Posterior cingulate gyrus (tissue), 11 donors: ENCODE measurements around the gene LRRC26.
"Not testable (repeated sequence)": the region's sequence is repeated elsewhere in the genome, so short reads cannot be mapped to it uniquely, and the experiment has no call there.

Source experiments
- DNase-seq, 10 donors: peaks; one replicate each; pipeline versions ENCODE4 v3.0.0 to v3.0.0-alpha.2; 2020 to 2021; ENCODE audit warnings: mixed read lengths in 3 of 10
- intact Hi-C: fragments of 100-400 bp; cut with DNase I; formaldehyde crosslinking; loops from one replicate; pipeline ENCODE4 v1.15.1; 2023

LRRC26 gene

GRCh38 chr9:137140151-137141012 is 29.5 kb downstream of the LRRC26 start:
- peak in 8 of 10 donors; percentile 76 to 98 (median 86) for DNase-seq
- intact Hi-C loops: no loop called here

GRCh38 chr9:137139468-137140150 is 30.2 kb downstream of the LRRC26 start:
- intact Hi-C loops: no loop called here
- peak in 1 of 10 donors; percentile 64 for DNase-seq

GRCh38 chr9:137138722-137139467 is 31.0 kb downstream of the LRRC26 start, which contains the start of gene GRIN1:
GRIN1 (plus strand) TSS chr9:137139154; CDS start chr9:137139487, 333 bp downstream.
- DNase-seq: peak in 9 of 10 donors; percentile 38 to 95 (median 74)
- intact Hi-C loops: no loop called here

DNA sequence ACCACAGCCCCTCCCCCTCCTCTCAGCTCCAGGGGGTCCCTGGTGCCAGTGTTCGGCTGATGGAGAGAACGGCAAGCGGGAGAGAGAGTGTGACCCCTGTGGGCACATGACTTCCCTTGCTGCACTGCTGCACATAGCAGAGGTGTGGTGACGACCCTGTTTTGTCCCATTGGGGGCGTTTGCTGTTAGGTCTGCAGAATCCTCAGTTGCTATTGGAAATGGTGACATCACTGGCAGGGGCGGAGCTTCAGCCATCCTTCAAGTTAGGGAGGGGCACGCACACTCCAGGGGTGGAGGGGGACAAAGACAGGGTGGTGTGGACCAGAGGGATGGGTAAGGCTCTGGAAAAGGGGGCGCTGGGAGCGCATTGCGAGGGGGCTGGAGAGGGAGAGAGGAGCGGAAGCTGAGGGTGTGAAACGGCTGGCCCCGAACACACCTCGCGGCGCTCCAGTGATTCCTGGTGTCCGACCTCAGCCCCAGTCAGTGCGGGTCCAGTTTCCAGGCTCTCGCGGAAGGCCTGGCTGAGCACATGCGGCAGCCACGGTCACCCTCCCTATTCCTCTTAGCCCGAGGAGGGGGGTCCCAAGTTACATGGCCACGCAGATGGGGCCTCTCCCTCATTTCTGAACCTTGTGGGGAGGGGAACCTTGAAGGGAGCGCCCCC is 31.7 kb downstream of the LRRC26 start:
- intact Hi-C loops: no loop called here
- peak in 9 of 10 donors; percentile 39 to 97 (median 81) for DNase-seq

GRCh38 chr9:137136881-137137607 is 32.8 kb downstream of the LRRC26 start:
- intact Hi-C loops: no loop called here
- peak in 1 of 10 donors; percentile 84 for DNase-seq

DNA sequence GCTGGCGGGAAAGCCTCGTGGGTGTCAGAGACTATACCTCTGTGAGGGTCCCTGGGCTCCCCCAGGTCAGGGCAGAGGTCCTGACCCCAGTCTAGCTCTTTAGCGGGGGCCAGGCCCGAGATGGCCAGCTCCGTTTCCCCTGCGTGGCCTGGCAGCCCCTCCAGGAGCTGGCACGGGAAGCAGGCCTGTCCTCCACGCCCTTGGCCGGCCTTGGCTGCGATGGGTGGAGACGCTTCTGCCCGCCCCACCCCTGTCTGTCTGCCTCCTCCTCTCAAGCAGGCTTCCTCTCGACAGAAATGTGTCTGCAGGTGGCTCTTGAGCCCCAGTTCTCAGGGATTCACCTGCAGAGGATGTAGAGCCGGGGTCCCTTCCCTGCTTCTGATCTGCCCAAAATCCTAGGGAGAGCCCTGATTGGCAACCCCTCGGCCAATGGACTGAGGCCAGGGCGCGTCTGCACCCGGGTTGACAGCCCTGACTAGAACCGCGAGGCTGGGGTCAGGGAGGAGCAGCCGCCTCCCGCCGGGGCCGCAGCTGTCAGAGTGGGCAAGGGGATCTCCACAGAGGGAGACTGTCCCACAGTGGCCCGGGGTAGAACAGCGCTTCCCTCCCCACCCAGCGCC is 33.5 kb downstream of the LRRC26 start:
- peak in 1 of 10 donors; percentile 50 for DNase-seq
- intact Hi-C loops: no loop called here

DNA sequence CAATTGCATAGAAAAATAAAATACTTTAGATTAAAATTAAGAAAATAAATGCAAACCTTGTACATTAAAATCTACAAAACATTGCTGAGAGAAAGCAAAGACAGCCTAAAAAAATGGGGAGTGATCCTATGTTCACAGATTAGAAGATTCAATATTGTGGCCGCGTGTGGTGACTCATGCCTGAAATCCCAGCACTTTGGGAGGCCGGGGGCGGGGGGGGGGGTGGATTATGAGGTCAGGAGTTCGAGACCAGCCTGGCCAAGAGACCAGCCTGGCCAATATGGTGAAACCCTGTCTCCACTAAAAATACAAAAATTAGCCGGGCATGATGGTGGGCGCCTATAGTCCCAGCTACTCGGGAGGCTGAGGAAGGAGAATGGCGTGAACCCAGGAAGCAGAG is 34.7 kb downstream of the LRRC26 start:
- DNase-seq: peak in 1 of 10 donors; percentile 7
- intact Hi-C loops: not testable (repeated sequence)

GRCh38 chr9:137134191-137134590 is 35.7 kb downstream of the LRRC26 start:
- intact Hi-C loops: loop anchor here (5.0 kb wide), 1 partner anchor 33 kb away; no protein-coding TSS in a partner anchor
- no peak for DNase-seq

DNA sequence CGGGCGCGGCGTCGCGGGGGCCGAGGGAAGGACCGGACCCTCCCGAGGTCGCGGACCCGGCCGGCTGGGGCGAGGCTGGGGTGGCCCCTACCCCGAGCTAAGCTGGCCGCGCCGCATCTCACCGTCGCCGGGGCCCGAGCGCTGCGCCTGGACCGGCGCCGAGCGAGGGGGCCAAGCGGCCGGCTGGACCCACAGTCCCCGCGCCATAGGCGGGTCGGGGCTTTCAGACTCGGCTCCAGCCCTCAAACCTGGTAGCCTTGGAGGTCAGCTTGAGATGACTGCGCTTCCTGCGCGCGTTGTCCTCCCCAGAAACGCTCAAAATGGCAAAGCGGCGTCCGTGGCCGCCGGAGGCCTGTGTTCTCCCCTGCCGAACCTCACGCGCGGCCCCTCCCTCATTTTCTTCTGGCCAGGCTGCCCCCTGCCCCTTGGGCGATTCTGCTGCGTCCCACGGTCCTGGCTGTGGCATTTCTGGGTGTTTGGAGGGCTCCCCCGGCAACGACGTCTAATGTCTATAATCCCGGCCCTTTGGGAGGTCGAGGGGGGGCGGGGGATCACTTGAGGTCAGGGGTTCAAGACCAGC is 39.6 kb downstream of the LRRC26 start:
- peak in 1 of 10 donors; percentile 49 for DNase-seq
- intact Hi-C loops: loop anchor here (5.0 kb wide), 1 partner anchor 37 kb away; no protein-coding TSS in a partner anchor

DNA sequence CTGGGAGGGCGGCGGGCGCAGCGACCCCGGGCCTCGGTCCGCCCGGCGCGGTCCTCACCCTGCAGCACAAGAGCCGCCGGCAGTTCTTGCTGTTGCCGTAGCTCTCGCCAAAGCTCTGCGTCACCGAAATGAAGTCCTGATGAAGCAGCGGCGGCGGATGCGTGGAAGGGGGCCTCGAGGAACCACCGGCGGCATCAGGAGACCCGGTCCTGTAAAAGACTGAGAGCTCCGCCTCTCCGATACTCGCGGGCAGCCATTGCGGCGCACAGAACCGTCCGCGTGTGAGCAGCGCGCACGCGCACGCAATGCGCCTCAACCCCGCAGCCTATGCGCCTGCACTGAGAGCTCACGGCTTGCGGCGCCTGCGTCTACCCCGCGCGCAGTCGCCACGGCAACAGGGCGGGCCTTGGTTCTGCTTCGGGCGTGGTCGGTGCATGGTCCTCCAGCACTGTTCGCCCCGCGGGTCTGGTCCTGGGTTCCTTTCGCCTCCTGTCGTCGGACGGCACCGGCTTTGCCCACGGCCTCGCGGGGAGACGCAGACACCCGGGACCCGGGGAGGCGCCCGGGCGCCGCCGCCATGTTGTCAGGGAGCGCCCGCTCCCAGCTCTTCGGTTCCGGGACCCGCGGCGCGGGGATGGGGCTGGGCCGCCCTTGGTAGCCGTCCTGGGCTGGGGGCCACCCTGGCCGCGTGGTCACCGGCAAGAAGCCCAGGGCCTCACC is 40.2 kb downstream of the LRRC26 start:
- peak; percentile 72 to 98 (median 88) for DNase-seq
- intact Hi-C loops: loop anchor here (5.0 kb wide), 1 partner anchor 38 kb away; no protein-coding TSS in a partner anchor

DNA sequence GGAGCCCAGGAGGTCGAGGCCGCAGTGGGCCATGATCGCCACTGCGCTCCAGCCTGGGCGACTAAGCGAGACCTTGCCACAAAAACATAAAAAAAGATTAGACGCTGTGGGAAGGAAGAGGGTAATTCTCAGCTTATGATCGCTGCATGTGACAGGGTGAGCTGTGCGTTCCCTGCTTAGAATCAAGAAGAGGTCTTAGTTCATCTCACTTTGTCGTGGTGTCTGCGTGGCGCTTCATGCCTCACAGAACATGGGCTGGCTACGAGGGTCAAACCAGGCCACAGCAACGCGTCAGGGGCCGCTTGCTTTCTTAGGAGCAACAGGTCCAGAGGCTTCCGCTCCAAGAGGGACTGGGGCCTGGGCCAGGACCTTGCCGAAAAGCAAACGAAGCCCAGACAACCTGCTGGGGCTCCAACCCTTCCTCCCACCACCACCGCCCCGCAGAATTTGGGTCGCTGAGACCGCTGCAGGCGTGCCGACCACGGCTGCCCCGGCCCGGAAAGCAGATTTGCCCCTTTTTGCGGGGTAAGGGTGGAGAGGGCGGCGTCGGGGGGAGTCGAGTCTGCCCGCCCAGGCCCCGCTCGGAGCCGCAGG is 40.9 kb downstream of the LRRC26 start:
- peak in 1 of 10 donors; percentile 81 for DNase-seq
- intact Hi-C loops: no loop called here

DNA sequence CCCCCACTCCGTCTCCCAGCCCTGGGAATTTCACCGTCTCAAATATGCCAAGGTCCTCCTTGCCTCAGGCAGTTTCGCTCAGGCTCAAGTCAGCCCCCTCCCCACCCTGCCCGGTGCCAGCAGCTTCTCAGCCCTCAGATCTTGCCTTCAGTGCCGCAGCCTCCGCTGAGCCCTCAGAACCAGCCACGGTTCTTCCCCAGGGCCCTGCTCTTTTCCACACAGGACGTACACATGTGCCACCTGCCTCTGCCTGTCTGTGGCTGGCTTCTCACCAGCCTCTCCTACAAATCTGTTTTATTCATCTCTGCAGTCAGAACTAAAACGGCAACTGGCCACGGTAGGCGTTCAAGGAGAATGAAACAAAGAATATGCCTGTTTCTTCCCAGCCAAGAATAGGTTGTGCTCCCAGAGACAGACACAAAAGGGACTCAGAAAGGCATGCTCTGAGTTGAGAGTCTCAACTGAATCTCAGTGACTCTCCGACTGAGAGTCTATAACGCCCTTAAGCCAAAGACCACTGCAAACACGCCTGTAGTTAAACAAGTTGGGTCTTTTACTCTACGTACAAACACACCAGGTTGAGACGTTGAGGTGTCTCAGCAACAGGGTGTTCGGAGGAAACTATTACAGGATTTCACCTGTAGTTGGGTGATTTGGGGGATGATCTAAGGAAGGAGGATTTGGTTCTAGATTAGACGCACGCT is 41.5 kb downstream of the LRRC26 start:
- peak in 2 of 10 donors; percentile 30 to 55 for DNase-seq
- intact Hi-C loops: no loop called here

DNA sequence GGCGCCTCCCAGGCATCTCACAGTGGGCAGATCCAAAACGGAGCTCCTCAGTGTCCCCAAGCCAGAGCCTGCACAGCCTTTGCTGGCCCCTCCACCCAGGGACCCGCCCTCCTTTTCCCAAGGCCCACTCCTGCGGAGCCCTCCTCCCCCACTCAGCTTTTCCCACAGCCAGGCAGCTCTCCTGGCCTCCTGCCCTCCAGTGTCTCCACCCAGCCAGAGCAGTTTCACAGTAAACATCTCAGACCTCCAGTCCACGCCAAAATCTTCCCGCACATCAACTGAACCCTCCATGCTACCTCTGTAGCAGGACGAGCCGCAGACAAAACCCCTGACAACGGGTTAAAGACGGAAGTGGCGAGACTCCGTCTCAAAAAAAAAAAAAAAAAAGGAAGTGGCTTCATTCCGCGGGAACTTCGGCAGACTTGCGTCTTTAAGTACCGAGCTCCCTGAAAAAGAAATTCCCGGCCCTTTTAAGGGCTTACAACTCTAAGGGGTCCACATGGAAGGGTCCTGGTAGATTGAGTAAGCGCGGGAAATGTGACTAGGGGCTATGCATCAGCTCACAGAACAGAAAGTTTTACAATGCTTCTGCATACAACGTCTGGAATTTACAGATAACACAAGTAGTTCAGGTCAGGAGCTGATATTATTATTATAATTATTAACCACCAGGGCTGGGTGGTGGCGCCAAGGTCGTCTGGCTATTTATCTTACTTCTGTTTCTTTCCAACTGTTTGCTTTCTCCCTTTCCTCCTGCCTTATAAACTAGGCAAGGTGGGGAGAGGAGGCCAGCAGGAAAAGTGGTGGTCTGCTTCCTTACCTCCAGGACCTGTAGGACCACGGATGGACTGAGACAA is 42.3 kb downstream of the LRRC26 start:
- no peak for DNase-seq

DNA sequence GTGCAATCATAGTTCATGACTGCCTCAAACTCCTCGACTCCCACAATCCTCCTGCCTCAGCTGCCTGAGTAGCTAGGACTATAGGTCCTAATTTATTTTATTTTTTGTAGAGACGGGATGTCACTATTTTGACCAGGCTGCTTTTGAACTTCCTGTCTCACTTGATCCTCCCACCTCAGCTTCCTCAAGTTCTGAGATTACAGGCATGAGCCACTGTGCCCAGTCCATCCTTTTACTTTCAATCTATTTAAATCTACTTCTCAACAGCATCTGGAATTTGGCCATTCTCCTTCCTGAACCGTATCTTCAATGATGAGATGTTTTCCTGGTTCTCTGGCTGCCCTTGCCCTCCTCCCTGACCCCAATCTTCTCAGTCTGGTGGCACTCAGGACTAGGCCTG is 43.1 kb downstream of the LRRC26 start:
- DNase-seq: no peak
- intact Hi-C loops: no loop called here

More for the DNA sequence above, 42.3 kb downstream of the LRRC26 start:
- intact Hi-C loops: no loop called here

- intact Hi-C loops, DNase-seq: not testable (repeated sequence)
These were observed 45.8 kb downstream of the LRRC26 start for GRCh38 chr9:137123952-137124462.

DNA sequence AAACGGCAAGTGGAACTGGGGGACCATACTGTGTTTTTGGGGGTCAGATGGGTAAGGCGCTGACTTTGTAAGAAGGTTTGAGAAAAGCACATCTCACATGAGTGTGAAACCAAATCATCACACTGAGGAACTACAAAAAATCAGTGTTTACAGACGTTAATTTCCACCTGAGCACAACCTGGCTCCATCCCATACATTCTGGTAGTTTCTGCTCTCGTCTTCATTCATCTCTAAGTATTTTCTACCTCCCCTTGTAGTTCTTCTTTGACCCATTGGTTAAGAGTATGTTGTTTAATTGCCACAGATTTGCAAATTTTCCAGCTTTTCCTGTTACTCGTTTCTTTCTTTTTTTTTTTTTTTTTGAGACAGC is 46.4 kb downstream of the LRRC26 start:
- intact Hi-C loops: no loop called here
- no peak for DNase-seq
